Gastroesophageal sphincter (tissue), 4 donors: Measurements from ENCODE around the gene RBM24. TPM values are rescaled to one million over a fixed set of nuclear protein-coding genes. Genes with fewer than 3 reads are reported as not detected.

ENCODE experiments used
- ATAC-seq: fragments of 150-250 bp; one replicate; pipeline ENCODE4 v1.9.1; 2016; ENCODE audit warnings: mild to moderate bottlenecking, moderate library complexity
- H3K27ac ChIP-seq, 4 donors: fragments of 200-600 bp; sonication (generic) in 3 of 4; 1 replicate in 3 of 4; 2 replicates in 1 of 4; pipeline ENCODE4 v1.5.1; 2016 to 2019
- H3K27me3 ChIP-seq: fragments of 200-600 bp; sonication (generic); one replicate; pipeline ENCODE4 v1.5.1; 2019
- H3K36me3 ChIP-seq, 2 donors: fragments of 200-600 bp; sonication (generic); one replicate each; pipeline ENCODE4 v1.5.1; 2019; ENCODE audit warnings: control low read depth in 1 of 2
- H3K4me1 ChIP-seq, 3 donors: fragments of 200-600 bp; sonication (generic); 1 replicate in 2 of 3; 2 replicates in 1 of 3; pipeline ENCODE4 v1.5.1; 2016 to 2019; ENCODE audit warnings: control low read depth in 2 of 3
- H3K4me3 ChIP-seq, 2 donors: fragments of 200-600 bp; sonication (generic); one replicate each; pipeline ENCODE4 v1.5.1; 2019; ENCODE audit warnings: mild to moderate bottlenecking in 1 of 2, moderate library complexity in 1 of 2
- H3K9me3 ChIP-seq, 3 donors: fragments of 200-600 bp; sonication (generic); one replicate each; pipeline ENCODE4 v1.5.1; 2017 to 2019; ENCODE audit warnings: control low read depth in 2 of 3
- EP300 ChIP-seq: sonication (generic); formaldehyde crosslinking; IDR thresholded peaks from one replicate; pipeline ENCODE4 v1.6.1; 2017; ENCODE audit warnings: antibody characterized with exemption, mild to moderate bottlenecking
- POLR2A ChIP-seq, 2 donors: fragments of 450-650 bp; IDR thresholded peaks; one replicate each; pipeline ENCODE4 v1.6.1; 2017; ENCODE audit warnings: antibody characterized with exemption in 2 of 2, mild to moderate bottlenecking in 2 of 2, moderate library complexity in 1 of 2
- POLR2AphosphoS5 ChIP-seq: sonication (generic); formaldehyde crosslinking; IDR thresholded peaks from one replicate; pipeline ENCODE4 v1.6.1; 2017; ENCODE audit warnings: antibody characterized with exemption
- WGBS, 2 donors: methylation state at CpG; one replicate each; pipeline ENCODE4 v1.1.5; 2018; ENCODE audit warnings: low coverage in 1 of 2; 5-methylcytosine and 5-hydroxymethylcytosine counted together
- total RNA-seq, 4 donors: library from RNA; depleted of rRNA; stranded (reverse); fragments of >200 nt; gene quantifications; one replicate each; pipeline ENCODE4 v1.1.0, GENCODE V29; 2016
- TF ChIP-seq, protein P1 (sequence below), 4 experiments: fragments of 200-600 bp in 2 of 4; fragments of 450-650 bp in 2 of 4; sonication (generic) in 1 of 4; IDR thresholded peaks; one replicate each; pipeline ENCODE4 v1.5.1; 2017 to 2019; ENCODE audit warnings: antibody characterized with exemption in 4 of 4, mild to moderate bottlenecking in 2 of 4, moderate library complexity in 2 of 4

RBM24 gene
- total RNA-seq, 4 donors from 2014 or later = 4.7 to 32.0 (median 23.5) TPM

- Histone ChIP-seq H3K36me3 (no peaks in the 10 kb centered on the region), H3K9me3 (peaks cover 0 to 5% (median 0%) of the 10 kb centered on the region in 3 donors), H3K27me3 (no peaks in the 10 kb centered on the region), H3K4me1 (no peaks in the 10 kb centered on the region), H3K4me3 (no peak overlapping the region), H3K27ac (no peak overlapping the region)
- 30 to 67% methylated on average over 1 of the region's 1 CpG for WGBS, 2 donors
- TF ChIP-seq, protein P1, sequence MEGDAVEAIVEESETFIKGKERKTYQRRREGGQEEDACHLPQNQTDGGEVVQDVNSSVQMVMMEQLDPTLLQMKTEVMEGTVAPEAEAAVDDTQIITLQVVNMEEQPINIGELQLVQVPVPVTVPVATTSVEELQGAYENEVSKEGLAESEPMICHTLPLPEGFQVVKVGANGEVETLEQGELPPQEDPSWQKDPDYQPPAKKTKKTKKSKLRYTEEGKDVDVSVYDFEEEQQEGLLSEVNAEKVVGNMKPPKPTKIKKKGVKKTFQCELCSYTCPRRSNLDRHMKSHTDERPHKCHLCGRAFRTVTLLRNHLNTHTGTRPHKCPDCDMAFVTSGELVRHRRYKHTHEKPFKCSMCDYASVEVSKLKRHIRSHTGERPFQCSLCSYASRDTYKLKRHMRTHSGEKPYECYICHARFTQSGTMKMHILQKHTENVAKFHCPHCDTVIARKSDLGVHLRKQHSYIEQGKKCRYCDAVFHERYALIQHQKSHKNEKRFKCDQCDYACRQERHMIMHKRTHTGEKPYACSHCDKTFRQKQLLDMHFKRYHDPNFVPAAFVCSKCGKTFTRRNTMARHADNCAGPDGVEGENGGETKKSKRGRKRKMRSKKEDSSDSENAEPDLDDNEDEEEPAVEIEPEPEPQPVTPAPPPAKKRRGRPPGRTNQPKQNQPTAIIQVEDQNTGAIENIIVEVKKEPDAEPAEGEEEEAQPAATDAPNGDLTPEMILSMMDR (IDR thresholded peaks at IDR 0.05) = no peak
- no peak for TF ChIP-seq EP300
- no peak for TF ChIP-seq POLR2AphosphoS5
- TF ChIP-seq POLR2A (IDR thresholded peaks at IDR 0.05) = no peak
- ATAC-seq = no peak
These were observed 39.1 kb upstream of the RBM24 start for GRCh38 chr6:17242087-17242486.

GRCh38 chr6:17250237-17250636, 30.9 kb upstream of the RBM24 start:
- no peaks in the 10 kb centered on the region for H3K4me1 ChIP-seq
- no peaks in the 10 kb centered on the region for H3K9me3 ChIP-seq
- 46 to 57% methylated on average over 2 of the region's 2 CpGs for WGBS, 2 donors
- no peak for ATAC-seq
- no peaks in the 10 kb centered on the region for H3K36me3 ChIP-seq
- no peaks in the 10 kb centered on the region for H3K27me3 ChIP-seq
- H3K27ac ChIP-seq = no peak overlapping the region
- TF ChIP-seq POLR2AphosphoS5 = no peak
- TF ChIP-seq, protein P1 (IDR thresholded peaks at IDR 0.05) = no peak
- no peak for TF ChIP-seq EP300
- no peak for TF ChIP-seq POLR2A (IDR thresholded peaks at IDR 0.05)
- H3K4me3 ChIP-seq = no peak overlapping the region

- no peaks in the 10 kb centered on the region for H3K36me3 ChIP-seq
- TF ChIP-seq POLR2AphosphoS5 = no peak
- TF ChIP-seq POLR2A (IDR thresholded peaks at IDR 0.05) = no peak
- TF ChIP-seq, protein P1 (IDR thresholded peaks at IDR 0.05) = no peak
- TF ChIP-seq EP300 = no peak
- H3K4me1 ChIP-seq = no peaks in the 10 kb centered on the region
- no peak overlapping the region for H3K4me3 ChIP-seq
- no peak overlapping the region for H3K27ac ChIP-seq
- H3K27me3 ChIP-seq = no peaks in the 10 kb centered on the region
- ATAC-seq = no peak
- no peaks in the 10 kb centered on the region for H3K9me3 ChIP-seq
These were observed 29.2 kb upstream of the RBM24 start for GRCh38 chr6:17251953-17252352.

DNA sequence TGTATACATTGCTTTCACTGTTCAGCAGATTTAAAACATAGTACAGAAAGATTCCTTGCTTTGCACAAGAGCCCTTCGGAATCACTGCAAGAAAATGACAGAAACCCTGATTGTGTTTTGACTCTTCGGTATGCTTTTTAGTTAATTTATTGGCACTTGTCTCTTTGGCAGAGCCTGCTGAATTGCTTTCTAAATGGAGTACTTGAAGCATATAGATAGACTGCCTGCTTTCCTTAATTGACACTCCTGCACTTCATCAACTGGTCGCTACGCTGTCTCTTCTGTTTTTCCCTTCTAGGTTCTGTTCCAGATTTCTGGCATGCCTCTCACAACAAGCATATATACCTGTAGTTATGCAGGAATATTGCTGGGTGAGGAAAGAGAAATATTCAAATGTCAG, 22.4 kb upstream of the RBM24 start:
- Histone ChIP-seq H3K9me3 (no peaks in the 10 kb centered on the region), H3K27ac (no peak overlapping the region), H3K36me3 (no peaks in the 10 kb centered on the region), H3K4me1 (peaks cover 0 to 9% (median 5%) of the 10 kb centered on the region in 3 donors), H3K27me3 (no peaks in the 10 kb centered on the region), H3K4me3 (no peak overlapping the region)
- 63 to 69% methylated on average over 4 of the region's 4 CpGs for WGBS, 2 donors
- ATAC-seq = no peak
- no peak for TF ChIP-seq POLR2AphosphoS5
- no peak for TF ChIP-seq POLR2A (IDR thresholded peaks at IDR 0.05)
- TF ChIP-seq, protein P1 (IDR thresholded peaks at IDR 0.05) = no peak
- TF ChIP-seq EP300 = no peak

GRCh38 chr6:17265570-17265969, 15.6 kb upstream of the RBM24 start:
- Histone ChIP-seq H3K9me3 (no peaks in the 10 kb centered on the region), H3K4me1 (peaks cover 0 to 11% (median 0%) of the 10 kb centered on the region in 3 donors), H3K4me3 (no peak overlapping the region), H3K36me3 (no peaks in the 10 kb centered on the region), H3K27me3 (no peaks in the 10 kb centered on the region), H3K27ac (no peak overlapping the region)
- TF ChIP-seq POLR2A (IDR thresholded peaks at IDR 0.05) = no peak
- TF ChIP-seq EP300 = no peak
- TF ChIP-seq, protein P1 (IDR thresholded peaks at IDR 0.05) = no peak
- no peak for TF ChIP-seq POLR2AphosphoS5
- no peak for ATAC-seq
